Body of pancreas (tissue), 4 donors: Measurements from ENCODE around the gene BABAM2. TPM values are rescaled to one million over a fixed set of nuclear protein-coding genes. Genes with fewer than 3 reads are reported as not detected.

Experiments used
- ATAC-seq: fragments of 150-250 bp; one replicate; pipeline ENCODE4 v1.9.1; 2016
- DNase-seq, 4 donors: peaks; one replicate each; pipeline ENCODE4 v3.0.0-alpha.2; 2019
- H3K27ac ChIP-seq, 4 donors: fragments of 200-600 bp; sonication (generic); 1 replicate in 3 of 4; 2 replicates in 1 of 4; pipeline versions ENCODE4 v1.5.1 to v1.6.1; 2016 to 2019; ENCODE audit warnings: mild to moderate bottlenecking in 1 of 4, mixed read lengths in 1 of 4, moderate library complexity in 1 of 4
- H3K27me3 ChIP-seq, 2 donors: fragments of 200-600 bp; sonication (generic); one replicate each; pipeline ENCODE4 v1.6.0; 2016; ENCODE audit warnings: mild to moderate bottlenecking in 1 of 2
- H3K36me3 ChIP-seq, 2 donors: fragments of 200-600 bp; sonication (generic); replicated peaks in 1 of 2; 2 replicates each; pipeline ENCODE4 v1.5.1; 2016; ENCODE audit warnings: low read depth in 2 of 2; ENCODE audit not compliant: insufficient read depth in 1 of 2
- H3K4me1 ChIP-seq: fragments of 200-600 bp; sonication (generic); one replicate; pipeline ENCODE4 v1.6.0; 2016
- H3K4me3 ChIP-seq, 2 donors: fragments of 200-600 bp; sonication (generic); 1 replicate in 1 of 2; 2 replicates in 1 of 2; pipeline ENCODE4 v1.5.1; 2016 to 2019
- H3K9me3 ChIP-seq, 3 donors: fragments of 200-600 bp; sonication (generic); 1 replicate in 2 of 3; 2 replicates in 1 of 3; pipeline ENCODE4 v1.5.1; 2016
- POLR2A ChIP-seq, 3 donors: fragments of 450-650 bp; IDR thresholded peaks; one replicate each; pipeline ENCODE4 v1.6.1; 2016; ENCODE audit warnings: antibody characterized with exemption in 3 of 3, mild to moderate bottlenecking in 2 of 3
- WGBS, 2 donors: methylation state at CpG; one replicate each; pipeline ENCODE4 v1.1.5; 2017; 5-methylcytosine and 5-hydroxymethylcytosine counted together
- intact Hi-C: fragments of 100-400 bp; cut with DNase I; formaldehyde crosslinking; loops from one replicate; pipeline ENCODE4 v1.15.1; 2023
- total RNA-seq, 2 donors: library from RNA; depleted of rRNA; stranded (reverse); fragments of >200 nt; gene quantifications; one replicate each; pipeline ENCODE4 v1.1.0, GENCODE V29; 2016
- TF ChIP-seq, protein P1 (sequence below), 7 experiments: fragments of 450-650 bp in 4 of 7; fragments of 200-600 bp in 3 of 7; sonication (generic) in 3 of 7; IDR thresholded peaks; one replicate each; pipeline ENCODE4 v1.5.1; 2016 to 2019; ENCODE audit warnings: antibody characterized with exemption in 7 of 7

The BABAM2 gene
- total RNA-seq, 2 donors from 2014 or later, result 20.5 to 22.4 TPM

DNA sequence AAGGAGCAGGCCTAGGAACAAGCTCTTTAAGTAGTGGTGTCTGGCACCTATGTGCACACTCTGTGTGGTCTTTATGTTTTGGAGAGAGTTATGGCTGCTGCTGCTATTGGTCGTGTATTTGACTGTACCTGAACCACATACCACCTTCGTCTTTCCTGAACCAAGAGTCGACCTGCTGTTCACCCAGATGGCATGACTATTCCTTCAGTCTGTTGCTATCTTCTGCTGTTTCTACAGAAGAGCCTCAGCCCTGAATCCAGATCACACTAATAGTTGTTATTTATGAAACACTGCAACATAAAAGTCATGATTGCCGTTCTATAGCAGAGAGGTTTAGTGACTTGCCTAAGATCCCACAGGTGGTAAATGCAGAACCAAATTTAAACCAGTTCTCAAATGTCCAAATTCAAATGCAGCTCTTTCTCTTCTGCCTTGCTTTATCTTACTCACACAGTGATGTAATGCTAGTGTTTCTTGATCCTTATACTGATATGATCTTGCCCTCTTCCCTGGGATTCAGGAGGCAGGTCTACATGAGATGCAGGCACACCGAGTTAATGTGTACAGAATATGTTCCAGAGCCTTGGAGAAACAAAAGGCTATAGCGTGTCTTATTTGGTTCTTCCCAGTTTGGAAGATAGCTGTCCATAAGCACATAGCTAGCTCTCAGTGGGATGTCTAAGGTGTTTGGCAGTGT lies 380.1 kb downstream of the BABAM2 start:
- Histone ChIP-seq H3K9me3 (no peaks in the 10 kb centered on the region), H3K4me1 (peaks cover 13% of the 10 kb centered on the region), H3K36me3 (no peaks in the 10 kb centered on the region), H3K4me3 (no peak overlapping the region), H3K27me3 (no peaks in the 10 kb centered on the region), H3K27ac (no peak overlapping the region)
- intact Hi-C loops, result no loop called here
- WGBS, 2 donors, result 85 to 92% methylated on average over 6 of the region's 6 CpGs
- TF ChIP-seq, protein P1, sequence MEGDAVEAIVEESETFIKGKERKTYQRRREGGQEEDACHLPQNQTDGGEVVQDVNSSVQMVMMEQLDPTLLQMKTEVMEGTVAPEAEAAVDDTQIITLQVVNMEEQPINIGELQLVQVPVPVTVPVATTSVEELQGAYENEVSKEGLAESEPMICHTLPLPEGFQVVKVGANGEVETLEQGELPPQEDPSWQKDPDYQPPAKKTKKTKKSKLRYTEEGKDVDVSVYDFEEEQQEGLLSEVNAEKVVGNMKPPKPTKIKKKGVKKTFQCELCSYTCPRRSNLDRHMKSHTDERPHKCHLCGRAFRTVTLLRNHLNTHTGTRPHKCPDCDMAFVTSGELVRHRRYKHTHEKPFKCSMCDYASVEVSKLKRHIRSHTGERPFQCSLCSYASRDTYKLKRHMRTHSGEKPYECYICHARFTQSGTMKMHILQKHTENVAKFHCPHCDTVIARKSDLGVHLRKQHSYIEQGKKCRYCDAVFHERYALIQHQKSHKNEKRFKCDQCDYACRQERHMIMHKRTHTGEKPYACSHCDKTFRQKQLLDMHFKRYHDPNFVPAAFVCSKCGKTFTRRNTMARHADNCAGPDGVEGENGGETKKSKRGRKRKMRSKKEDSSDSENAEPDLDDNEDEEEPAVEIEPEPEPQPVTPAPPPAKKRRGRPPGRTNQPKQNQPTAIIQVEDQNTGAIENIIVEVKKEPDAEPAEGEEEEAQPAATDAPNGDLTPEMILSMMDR (IDR thresholded peaks at IDR 0.05), result no peak
- no peak for TF ChIP-seq POLR2A (IDR thresholded peaks at IDR 0.05)
- no peak for DNase-seq
- ATAC-seq, result no peak

DNA sequence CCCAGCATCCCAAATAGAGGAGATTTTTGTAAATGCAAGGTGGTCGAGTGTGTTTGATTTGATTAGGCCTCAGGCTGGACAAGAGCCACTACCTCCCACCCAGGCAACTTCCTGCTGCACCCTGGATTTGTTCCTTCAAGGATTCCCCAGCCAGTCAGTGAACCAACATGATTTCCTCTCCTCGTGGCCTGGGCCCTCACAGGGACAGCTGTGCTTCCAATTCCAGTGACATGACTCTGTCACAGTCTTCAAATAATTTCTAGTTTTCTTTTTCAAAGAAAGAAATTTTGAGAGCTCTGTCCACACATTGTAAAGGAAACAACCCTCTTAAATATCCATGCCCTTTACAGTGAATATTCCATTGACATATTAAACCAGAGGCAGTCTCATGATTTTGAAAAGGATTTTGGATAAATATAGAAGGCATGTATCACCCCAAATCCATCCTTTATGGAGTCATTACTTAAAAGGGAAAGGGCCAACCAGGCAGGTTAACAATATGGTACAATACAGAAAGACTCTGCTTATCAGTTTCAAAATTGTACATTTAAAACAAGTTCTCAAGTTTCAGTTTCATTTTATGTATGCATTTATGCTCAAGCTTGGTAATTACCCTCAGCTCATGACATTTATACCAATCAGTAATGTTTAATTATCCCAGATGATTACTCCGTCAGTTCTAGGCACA lies 380.8 kb downstream of the BABAM2 start:
- TF ChIP-seq, protein P1 (IDR thresholded peaks at IDR 0.05), result no peak
- no peak for TF ChIP-seq POLR2A (IDR thresholded peaks at IDR 0.05)
- no peaks in the 10 kb centered on the region for H3K9me3 ChIP-seq
- no peaks in the 10 kb centered on the region for H3K36me3 ChIP-seq
- WGBS, 2 donors, result 86% methylated on average over 3 of the region's 3 CpGs
- H3K27ac ChIP-seq, result no peak overlapping the region
- peaks cover 13% of the 10 kb centered on the region for H3K4me1 ChIP-seq
- ATAC-seq (no peak), DNase-seq (no peak)
- H3K4me3 ChIP-seq, result no peak overlapping the region
- intact Hi-C loops, result no loop called here
- H3K27me3 ChIP-seq, result no peaks in the 10 kb centered on the region

DNA sequence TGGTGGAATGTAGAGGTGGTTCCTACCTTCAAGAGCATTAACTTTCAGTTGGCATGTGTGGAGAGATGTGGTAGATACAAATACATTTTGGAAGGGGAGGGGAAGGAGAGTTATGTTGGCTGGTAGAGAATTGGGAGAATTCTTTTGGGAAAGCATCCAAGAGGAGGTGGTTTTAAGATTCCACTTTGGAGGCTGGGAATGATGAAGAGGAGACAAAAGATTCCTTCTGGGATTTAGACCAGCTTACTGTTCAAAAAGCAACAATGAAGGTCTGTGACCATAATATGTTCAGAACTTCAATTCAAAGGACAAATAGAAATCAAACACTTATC lies 381.4 kb downstream of the BABAM2 start:
- Histone ChIP-seq H3K4me1 (peaks cover 13% of the 10 kb centered on the region), H3K4me3 (no peak overlapping the region), H3K27me3 (no peaks in the 10 kb centered on the region), H3K9me3 (no peaks in the 10 kb centered on the region), H3K36me3 (no peaks in the 10 kb centered on the region), H3K27ac (no peak overlapping the region)
- intact Hi-C loops, result no loop called here
- TF ChIP-seq, protein P1 (IDR thresholded peaks at IDR 0.05), result no peak
- no peak for TF ChIP-seq POLR2A (IDR thresholded peaks at IDR 0.05)
- no peak for ATAC-seq
- DNase-seq, result no peak

DNA sequence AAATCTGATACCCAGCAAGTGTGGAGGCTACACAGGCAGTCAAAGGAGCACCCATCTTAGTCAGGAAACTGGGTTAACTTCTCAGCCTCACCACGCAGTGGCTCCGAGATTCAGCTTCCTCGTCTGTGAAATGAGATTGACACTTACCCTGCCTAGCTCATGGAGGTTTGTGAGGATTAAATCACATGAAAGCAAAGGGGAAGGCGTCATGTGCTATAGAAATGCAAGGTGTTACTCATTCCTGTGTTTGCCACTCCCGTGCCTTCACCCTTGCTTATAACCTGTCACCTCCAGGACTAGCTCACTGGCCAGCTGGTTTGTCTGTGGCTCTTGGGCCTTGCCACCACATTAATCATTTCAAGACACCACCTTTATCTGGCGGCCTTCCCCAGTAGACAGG lies 383.2 kb downstream of the BABAM2 start:
- no peak for ATAC-seq
- H3K27ac ChIP-seq, result no peak overlapping the region
- H3K27me3 ChIP-seq, result no peaks in the 10 kb centered on the region
- DNase-seq, result no peak
- no peak overlapping the region for H3K4me3 ChIP-seq
- intact Hi-C loops, result no loop called here
- no peaks in the 10 kb centered on the region for H3K9me3 ChIP-seq
- TF ChIP-seq POLR2A (IDR thresholded peaks at IDR 0.05), result no peak
- TF ChIP-seq, protein P1 (IDR thresholded peaks at IDR 0.05), result no peak
- H3K36me3 ChIP-seq, result no peaks in the 10 kb centered on the region
- H3K4me1 ChIP-seq, result peaks cover 9% of the 10 kb centered on the region
- 88 to 94% methylated on average over 6 of the region's 6 CpGs for WGBS, 2 donors
